RCC 7860 (cell line): ENCODE data around the gene E4F1.

Experiments used
- DNase-seq: peaks from one replicate; pipeline ENCODE4 v3.0.0-alpha.2; 2015; ENCODE audit warnings: low spot score
- FAIRE-seq: peaks from 2 replicates; lab custom pipeline; 2012; peaks lifted over from hg19 to GRCh38; lab: Jason Lieb, UNC

The E4F1 gene

GRCh38 chr16:2205104-2205966 lies 18.1 kb upstream of the E4F1 start, which contains the start of gene MLST8:
Gene MLST8, plus strand, starts transcription at chr16:2205454. Its CDS starts 632 bp downstream, at chr16:2206086.
- DNase-seq (peak; percentile 65), FAIRE-seq (no peak)

GRCh38 chr16:2205967-2206313 lies 17.5 kb upstream of the E4F1 start:
- FAIRE-seq (no peak), DNase-seq (no peak)

GRCh38 chr16:2206420-2206779 lies 17.0 kb upstream of the E4F1 start:
- no peak for DNase-seq
- no peak for FAIRE-seq

GRCh38 chr16:2206780-2207433 lies 16.5 kb upstream of the E4F1 start:
- no peak for DNase-seq
- FAIRE-seq = no peak

GRCh38 chr16:2207872-2208271 lies 15.5 kb upstream of the E4F1 start:
- DNase-seq (no peak), FAIRE-seq (no peak)

- no peak for DNase-seq
- no peak for FAIRE-seq
Observed at GRCh38 chr16:2208308-2208707, 15.1 kb upstream of the E4F1 start.

- no peak for FAIRE-seq
- no peak for DNase-seq
Observed at GRCh38 chr16:2208772-2209171, 14.6 kb upstream of the E4F1 start.

- no peak for DNase-seq
- no peak for FAIRE-seq
Observed at GRCh38 chr16:2209258-2210008, 14.0 kb upstream of the E4F1 start.

GRCh38 chr16:2210009-2210332 lies 13.4 kb upstream of the E4F1 start:
- DNase-seq (no peak), FAIRE-seq (no peak)

GRCh38 chr16:2210386-2211365 lies 12.7 kb upstream of the E4F1 start, which contains the start of gene BRICD5:
Gene BRICD5, minus strand, starts transcription at chr16:2210863. Its CDS starts 30 bp downstream, at chr16:2210833.
- FAIRE-seq (no peak), DNase-seq (no peak)

GRCh38 chr16:2211923-2212347 lies 11.5 kb upstream of the E4F1 start:
- FAIRE-seq (no peak), DNase-seq (no peak)

- no peak for FAIRE-seq
- no peak for DNase-seq
Observed at GRCh38 chr16:2212362-2213324, 10.7 kb upstream of the E4F1 start.

- DNase-seq (no peak), FAIRE-seq (no peak)
Observed at GRCh38 chr16:2213817-2214718, 9.3 kb upstream of the E4F1 start.

GRCh38 chr16:2214719-2214968 lies 8.7 kb upstream of the E4F1 start, which contains the start of gene PGP:
Gene PGP, minus strand, starts transcription at chr16:2214840. Its CDS starts 63 bp downstream, at chr16:2214777.
- DNase-seq = no peak
- no peak for FAIRE-seq

- no peak for FAIRE-seq
- no peak for DNase-seq
Observed at GRCh38 chr16:2216330-2216729, 7.1 kb upstream of the E4F1 start.

GRCh38 chr16:2223942-2224486 lies 623 bp downstream of the E4F1 start:
- FAIRE-seq (no peak), DNase-seq (peak; percentile 28)

- DNase-seq = no peak
Observed at GRCh38 chr16:2226245-2226793, 2.9 kb downstream of the E4F1 start.

GRCh38 chr16:2226918-2227317 lies 3.5 kb downstream of the E4F1 start:
- DNase-seq = no peak
- FAIRE-seq = no peak

More at GRCh38 chr16:2226245-2226793, 2.9 kb downstream of the E4F1 start:
- no peak for FAIRE-seq
